Testis (tissue), 2 donors: ENCODE data around the gene PDE6D.

ENCODE experiments used
- CTCF ChIP-seq, 3 experiments: fragments of 450-650 bp in 2 of 3; fragments of 200-600 bp in 1 of 3; sonication (generic) in 1 of 3; IDR thresholded peaks; one replicate each; pipeline ENCODE4 v1.5.1; 2016 to 2019; ENCODE audit warnings: antibody characterized with exemption in 3 of 3, mild to moderate bottlenecking in 2 of 3, moderate library complexity in 1 of 3
- POLR2A ChIP-seq: fragments of 450-650 bp; IDR thresholded peaks from one replicate; pipeline ENCODE4 v1.6.1; 2017; ENCODE audit warnings: antibody characterized with exemption, mild to moderate bottlenecking, moderate library complexity

DNA sequence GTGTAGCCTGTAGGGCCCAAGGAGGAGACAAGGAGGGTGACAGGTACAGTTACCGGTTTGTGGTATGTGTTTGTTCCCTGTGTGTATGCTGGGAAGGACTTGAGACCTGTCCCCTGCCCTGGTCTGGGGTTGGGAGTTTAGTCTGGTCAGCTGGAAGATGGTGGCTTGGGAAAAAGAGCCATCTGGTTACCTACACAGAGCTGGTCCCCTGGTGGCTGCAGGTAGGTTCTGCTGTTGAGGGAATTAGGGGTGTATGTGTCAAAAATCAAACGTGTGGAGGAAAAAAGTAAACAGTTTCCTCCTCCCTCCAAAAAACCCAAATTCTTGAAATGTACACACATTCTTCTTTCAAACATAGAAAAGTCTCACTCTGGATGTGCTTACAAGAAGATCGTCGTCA lies 48.5 kb downstream of the PDE6D start:
- no peak for TF ChIP-seq CTCF (IDR thresholded peaks at IDR 0.05)
- no peak for TF ChIP-seq POLR2A
